ENCODE measurements around the gene LPCAT2. TPM values are rescaled to one million over a fixed set of nuclear protein-coding genes. Genes with fewer than 3 reads are reported as not detected.

The LPCAT2 gene
- total and polyA plus RNA-seq, 2 experiments from 2014 or later: 7.8 to 23.8 TPM

- TF ChIP-seq STAT1 (IDR thresholded peaks at IDR 0.05; ENCODE audit: unreplicated experiment): no peak
- H3K9me2 ChIP-seq (ENCODE audit: insufficient read depth): no peaks in the 10 kb centered on the region
- no peaks in the 10 kb centered on the region for H3K79me2 ChIP-seq (replicated peaks; ENCODE audit: insufficient read depth)
- no peak overlapping the region for H3K4me2 ChIP-seq
- no peaks in the 10 kb centered on the region for H3K27me3 ChIP-seq (ENCODE audit: insufficient read depth)
- H4K20me1 ChIP-seq (replicated peaks; ENCODE audit: insufficient read depth): no peaks in the 10 kb centered on the region; the same call in 1 of the 2 replicates
- peaks cover 9% of the 10 kb centered on the region for H3K27me3 Mint-ChIP-seq (ENCODE audit: insufficient read depth, low read depth, poor library complexity)
- peaks cover 11% of the 10 kb centered on the region for H3K36me3 Mint-ChIP-seq (ENCODE audit: low read depth)
- H3K4me3 Mint-ChIP-seq: no peak overlapping the region
- H3K27ac ChIP-seq (ENCODE audit: low read depth): no peak overlapping the region
- peaks cover 9% of the 10 kb centered on the region for H3K4me1 ChIP-seq (ENCODE audit: insufficient read depth)
- H2AFZ ChIP-seq: no peak overlapping the region
- no peak for ATAC-seq
- no peak overlapping the region for H3K27ac Mint-ChIP-seq
- H3K9me3 Mint-ChIP-seq: no peaks in the 10 kb centered on the region
- peaks cover 10% of the 10 kb centered on the region; the same call in 2 of the 3 replicates for H3K4me1 Mint-ChIP-seq
- no peak for DNase-seq (ENCODE audit: low spot score)
- no peaks in the 10 kb centered on the region; the same call in 1 of the 2 replicates for H3K36me3 ChIP-seq (ENCODE audit: insufficient read depth)
- 0 out of 2 replicates have a peak, but pooled peaks cover 3% of the 10 kb centered on the region for H3F3A ChIP-seq (replicated peaks; ENCODE audit: low read depth)
- H3K4me3 ChIP-seq: no peak overlapping the region
These were observed 3.4 kb upstream of the LPCAT2 start for GRCh38 chr16:55505333-55506015.

- Histone ChIP-seq H3K36me3 (ENCODE audit: insufficient read depth) (no peaks in the 10 kb centered on the region; the same call in 1 of the 2 replicates), H3F3A (replicated peaks; ENCODE audit: low read depth) (0 out of 2 replicates have a peak, but pooled peaks cover 3% of the 10 kb centered on the region)
- H3K27ac Mint-ChIP-seq: no peak overlapping the region
- no peak for TF ChIP-seq EZH2phosphoT487 (IDR thresholded peaks at IDR 0.05; ENCODE audit: unreplicated experiment)
- TF ChIP-seq NANOG (IDR thresholded peaks at IDR 0.05; ENCODE audit: borderline replicate concordance): no peak
- TF ChIP-seq CREB1 (CRISPR knock-in tag; IDR thresholded peaks at IDR 0.05; ENCODE audit: low read depth): no peak
- no peak for TF ChIP-seq STAT1 (IDR thresholded peaks at IDR 0.05; ENCODE audit: unreplicated experiment)
- TF ChIP-seq ZNF331 (CRISPR knock-in tag; IDR thresholded peaks at IDR 0.05; ENCODE audit: low read depth): no peak
- no peak for TF ChIP-seq ZNF114 (CRISPR knock-in tag; IDR thresholded peaks at IDR 0.05)
- no peak for TF ChIP-seq ETS1 (IDR thresholded peaks at IDR 0.05)
- TF ChIP-seq ZNF462 (CRISPR knock-in tag; IDR thresholded peaks at IDR 0.05): no peak
- no peak for TF ChIP-seq EZH2 (IDR thresholded peaks at IDR 0.05; ENCODE audit: low read depth, unreplicated experiment)
- TF ChIP-seq POLR2AphosphoS5 (IDR thresholded peaks at IDR 0.05; ENCODE audit: low read depth): no peak
- no peak for TF ChIP-seq CTCF (conservative IDR thresholded peaks at IDR 0.05; ENCODE audit: low read depth in 2 of 2)
- no peak for TF ChIP-seq JUNB (IDR thresholded peaks at IDR 0.05; ENCODE audit: unreplicated experiment)
These were observed 2.8 kb upstream of the LPCAT2 start for GRCh38 chr16:55506083-55506482.

More at GRCh38 chr16:55506083-55506482, 2.8 kb upstream of the LPCAT2 start:
- H3K27me3 ChIP-seq (ENCODE audit: insufficient read depth): no peaks in the 10 kb centered on the region
- ATAC-seq (no peak), DNase-seq (ENCODE audit: low spot score) (no peak)
- peaks cover 4% of the 10 kb centered on the region for H3K79me2 ChIP-seq (replicated peaks; ENCODE audit: insufficient read depth)
- no peak overlapping the region for H3K4me3 ChIP-seq
- no peak overlapping the region for H3K27ac ChIP-seq (ENCODE audit: low read depth)
- no peak overlapping the region for H3K4me2 ChIP-seq
- no peaks in the 10 kb centered on the region for H3K9me3 Mint-ChIP-seq
- H3K4me1 ChIP-seq (ENCODE audit: insufficient read depth): peaks cover 9% of the 10 kb centered on the region
- H3K4me1 Mint-ChIP-seq: peaks cover 11% of the 10 kb centered on the region; the same call in 2 of the 3 replicates
- no peaks in the 10 kb centered on the region for H3K9me2 ChIP-seq (ENCODE audit: insufficient read depth)
- no peaks in the 10 kb centered on the region for H4K20me1 ChIP-seq (replicated peaks; ENCODE audit: insufficient read depth)
- no peak overlapping the region for H2AFZ ChIP-seq
- H3K36me3 Mint-ChIP-seq (ENCODE audit: low read depth): peaks cover 11% of the 10 kb centered on the region
- H3K4me3 Mint-ChIP-seq: no peak overlapping the region
- peaks cover 9% of the 10 kb centered on the region for H3K27me3 Mint-ChIP-seq (ENCODE audit: insufficient read depth, low read depth, poor library complexity)
